Activated CD4-positive, alpha-beta memory T cell treated with anti-CD3 and anti-CD28 coated beads for 36 hours (primary cell): ENCODE measurements around the gene RGL4. TPM values are rescaled to one million over a fixed set of nuclear protein-coding genes. Genes with fewer than 3 reads are reported as not detected.
A peak's percentile ranks its signal among the peaks of the same experiment; 100 is the strongest.

ENCODE experiments used
- CTCF ChIA-PET: fragments of 350-600 bp; sonication (Branson Sonifier 250); formaldehyde crosslinking; loops from one replicate; lab custom pipeline; 2021; ENCODE audit warnings: antibody characterized with exemption, inconsistent platforms; lab: Charles Lee
- POLR2A ChIA-PET: fragments of 350-600 bp; sonication (Branson Sonifier 250); formaldehyde crosslinking; loops from one replicate; lab custom pipeline; 2021; ENCODE audit warnings: antibody characterized with exemption; lab: Charles Lee
- DNase-seq: peaks from one replicate; pipeline ENCODE4 v3.0.0-alpha.2; 2020
- H3K27ac Mint-ChIP-seq: one replicate; pipeline ENCODE4 v1.8.0; 2021; ENCODE audit warnings: mixed read lengths
- H3K27me3 Mint-ChIP-seq: one replicate; pipeline ENCODE4 v1.8.0; 2021; ENCODE audit warnings: mixed read lengths
- H3K36me3 Mint-ChIP-seq: one replicate; pipeline ENCODE4 v1.8.0; 2021; ENCODE audit warnings: mixed read lengths
- H3K4me1 Mint-ChIP-seq: one replicate; pipeline ENCODE4 v1.8.0; 2021; ENCODE audit warnings: low read depth, mixed read lengths
- H3K4me3 Mint-ChIP-seq: one replicate; pipeline ENCODE4 v1.8.0; 2021; ENCODE audit warnings: mild to moderate bottlenecking, mixed read lengths
- H3K9me3 Mint-ChIP-seq: one replicate; pipeline ENCODE4 v1.8.0; 2021; ENCODE audit warnings: mixed read lengths
- intact Hi-C: fragments of 100-400 bp; cut with micrococcal nuclease; formaldehyde crosslinking; loops from one replicate; pipeline ENCODE4 v1.15.1; 2023
- total RNA-seq, 2 experiments: library from RNA; stranded (reverse); gene quantifications; one replicate each; pipeline ENCODE4 v1.2.3, GENCODE V29; 2021

RGL4 gene
- total RNA-seq, 2 experiments from 2014 or later: 7.7 to 9.1 TPM

GRCh38 chr22:23695571-23696325 lies 4.9 kb downstream of the RGL4 start:
- ChIA-PET CTCF (interaction anchor here (1.1 to 2.3 kb wide), 3 partner anchors 19 to 154 kb away, joined by 3 to 8 read pairs (median 4); no protein-coding TSS in a partner anchor), POLR2A (interaction anchor here (0.6 to 2.5 kb wide), 4 partner anchors 9 to 72 kb away, joined by 3 to 15 read pairs (median 4); partner anchors contain the start of gene CHCHD10)
- intact Hi-C loops: loop anchor here (1.0 kb wide), 2 partner anchors 9 to 13 kb away; no protein-coding TSS in a partner anchor
- H3K27ac Mint-ChIP-seq: peak overlapping the region; percentile 96
- DNase-seq: no peak
- H3K4me1 Mint-ChIP-seq: peaks cover 44% of the 10 kb centered on the region
- H3K27me3 Mint-ChIP-seq: no peaks in the 10 kb centered on the region
- H3K36me3 Mint-ChIP-seq: peaks cover 35% of the 10 kb centered on the region
- H3K4me3 Mint-ChIP-seq: peak overlapping the region; percentile 85
- H3K9me3 Mint-ChIP-seq: peaks cover 4% of the 10 kb centered on the region

GRCh38 chr22:23696326-23696851 lies 5.6 kb downstream of the RGL4 start:
- Mint-ChIP-seq H3K9me3 (peaks cover 4% of the 10 kb centered on the region), H3K4me1 (peaks cover 51% of the 10 kb centered on the region), H3K27ac (peak overlapping the region; percentile 96), H3K4me3 (peak overlapping the region; percentile 85), H3K27me3 (no peaks in the 10 kb centered on the region), H3K36me3 (peaks cover 42% of the 10 kb centered on the region)
- CTCF ChIA-PET: interaction anchor here (0.9 to 2.3 kb wide), 4 partner anchors 19 to 198 kb away, joined by 3 to 8 read pairs (median 4); partner anchors contain the start of gene MIF
- POLR2A ChIA-PET: interaction anchor here (0.7 to 2.5 kb wide), 4 partner anchors 9 to 91 kb away, joined by 3 to 15 read pairs (median 4); no protein-coding TSS in a partner anchor
- DNase-seq: peak; percentile 90
- intact Hi-C loops: loop anchor here (1.0 kb wide), 2 partner anchors 8 to 12 kb away; no protein-coding TSS in a partner anchor

- peak overlapping the region; percentile 85 for H3K4me3 Mint-ChIP-seq
- ChIA-PET POLR2A (interaction anchor here (1.1 to 2.5 kb wide), 3 partner anchors 8 to 90 kb away, joined by 3 to 15 read pairs (median 5); no protein-coding TSS in a partner anchor), CTCF (interaction anchor here (0.9 to 2.3 kb wide), 3 partner anchors 20 to 197 kb away, joined by 3 to 8 read pairs (median 4); partner anchors contain the start of gene MIF)
- H3K27me3 Mint-ChIP-seq: no peaks in the 10 kb centered on the region
- H3K9me3 Mint-ChIP-seq: peaks cover 4% of the 10 kb centered on the region
- DNase-seq: no peak
- peak overlapping the region; percentile 96 for H3K27ac Mint-ChIP-seq
- intact Hi-C loops: no loop called here
- peaks cover 51% of the 10 kb centered on the region for H3K36me3 Mint-ChIP-seq
- peaks cover 56% of the 10 kb centered on the region for H3K4me1 Mint-ChIP-seq
These were observed 6.5 kb downstream of the RGL4 start for GRCh38 chr22:23697031-23697970.

GRCh38 chr22:23698094-23698493 lies 7.3 kb downstream of the RGL4 start:
- DNase-seq: no peak
- H3K9me3 Mint-ChIP-seq: peaks cover 4% of the 10 kb centered on the region
- peaks cover 51% of the 10 kb centered on the region for H3K36me3 Mint-ChIP-seq
- CTCF ChIA-PET: no interaction called here
- H3K4me3 Mint-ChIP-seq: no peak overlapping the region
- no peak overlapping the region for H3K27ac Mint-ChIP-seq
- no peaks in the 10 kb centered on the region for H3K27me3 Mint-ChIP-seq
- H3K4me1 Mint-ChIP-seq: peaks cover 60% of the 10 kb centered on the region
- intact Hi-C loops: no loop called here
- POLR2A ChIA-PET: interaction anchor here (2.5 kb wide), 1 partner anchor 19 kb away, joined by 15 read pairs; no protein-coding TSS in a partner anchor

GRCh38 chr22:23698673-23699235 lies 7.9 kb downstream of the RGL4 start:
- peaks cover 4% of the 10 kb centered on the region for H3K9me3 Mint-ChIP-seq
- no peak overlapping the region for H3K4me3 Mint-ChIP-seq
- DNase-seq: no peak
- H3K4me1 Mint-ChIP-seq: peaks cover 64% of the 10 kb centered on the region
- intact Hi-C loops: no loop called here
- ChIA-PET POLR2A (no interaction called here), CTCF (no interaction called here)
- H3K27ac Mint-ChIP-seq: no peak overlapping the region
- no peaks in the 10 kb centered on the region for H3K27me3 Mint-ChIP-seq
- H3K36me3 Mint-ChIP-seq: peaks cover 56% of the 10 kb centered on the region

- H3K4me3 Mint-ChIP-seq: no peak overlapping the region
- no peaks in the 10 kb centered on the region for H3K27me3 Mint-ChIP-seq
- intact Hi-C loops: loop anchor here (10.0 kb wide), 3 partner anchors 64 to 686 kb away; partner anchors contain the start of genes C22orf15 and CHCHD10
These were observed 9.9 kb downstream of the RGL4 start for GRCh38 chr22:23700706-23701105.

GRCh38 chr22:23704062-23704461 lies 13.2 kb downstream of the RGL4 start:
- Mint-ChIP-seq H3K27ac (no peak overlapping the region), H3K9me3 (peaks cover 4% of the 10 kb centered on the region), H3K4me3 (no peak overlapping the region), H3K36me3 (peaks cover 90% of the 10 kb centered on the region), H3K4me1 (peaks cover 75% of the 10 kb centered on the region), H3K27me3 (no peaks in the 10 kb centered on the region)
- ChIA-PET POLR2A (interaction anchor here (1.7 kb wide), 1 partner anchor 8 kb away, joined by 5 read pairs; no protein-coding TSS in a partner anchor), CTCF (no interaction called here)
- DNase-seq: no peak
- intact Hi-C loops: loop anchor here (1.0 to 10.0 kb wide), 4 partner anchors 8 to 689 kb away; partner anchors contain the start of genes C22orf15 and CHCHD10

More at GRCh38 chr22:23700706-23701105, 9.9 kb downstream of the RGL4 start:
- peaks cover 4% of the 10 kb centered on the region for H3K9me3 Mint-ChIP-seq
- H3K36me3 Mint-ChIP-seq: peaks cover 67% of the 10 kb centered on the region
- POLR2A ChIA-PET: no interaction called here
- no peak overlapping the region for H3K27ac Mint-ChIP-seq
- peaks cover 73% of the 10 kb centered on the region for H3K4me1 Mint-ChIP-seq
- DNase-seq: peak; percentile 33
- CTCF ChIA-PET: no interaction called here

GRCh38 chr22:23704829-23705228 lies 14.0 kb downstream of the RGL4 start:
- peaks cover 4% of the 10 kb centered on the region for H3K9me3 Mint-ChIP-seq
- ChIA-PET POLR2A (interaction anchor here (1.7 kb wide), 1 partner anchor 9 kb away, joined by 5 read pairs; no protein-coding TSS in a partner anchor), CTCF (no interaction called here)
- peaks cover 80% of the 10 kb centered on the region for H3K4me1 Mint-ChIP-seq
- H3K4me3 Mint-ChIP-seq: no peak overlapping the region
- no peaks in the 10 kb centered on the region for H3K27me3 Mint-ChIP-seq
- H3K36me3 Mint-ChIP-seq: peaks cover 92% of the 10 kb centered on the region
- peak overlapping the region; percentile 86 for H3K27ac Mint-ChIP-seq
- intact Hi-C loops: loop anchor here (1.0 to 10.0 kb wide), 4 partner anchors 9 to 690 kb away; partner anchors contain the start of genes C22orf15 and CHCHD10
- no peak for DNase-seq

GRCh38 chr22:23705358-23705757 lies 14.5 kb downstream of the RGL4 start:
- DNase-seq: peak; percentile 70
- Mint-ChIP-seq H3K4me1 (peaks cover 80% of the 10 kb centered on the region), H3K4me3 (no peak overlapping the region), H3K27ac (peak overlapping the region; percentile 86), H3K36me3 (peaks cover 92% of the 10 kb centered on the region), H3K9me3 (no peaks in the 10 kb centered on the region), H3K27me3 (no peaks in the 10 kb centered on the region)
- intact Hi-C loops: loop anchor here (10.0 kb wide), 3 partner anchors 59 to 691 kb away; partner anchors contain the start of genes C22orf15 and CHCHD10
- ChIA-PET CTCF (no interaction called here), POLR2A (interaction anchor here (1.3 to 1.7 kb wide), 2 partner anchors 9 to 12 kb away, joined by 4 to 5 read pairs; no protein-coding TSS in a partner anchor)

GRCh38 chr22:23708270-23708669 lies 17.5 kb downstream of the RGL4 start:
- no peak for DNase-seq
- H3K27ac Mint-ChIP-seq: peak overlapping the region; percentile 50
- peaks cover 82% of the 10 kb centered on the region for H3K36me3 Mint-ChIP-seq
- ChIA-PET CTCF (no interaction called here), POLR2A (no interaction called here)
- intact Hi-C loops: loop anchor here (1.0 to 10.0 kb wide), 5 partner anchors 8 to 693 kb away; partner anchors contain the start of genes C22orf15 and CHCHD10
- H3K4me1 Mint-ChIP-seq: peaks cover 59% of the 10 kb centered on the region
- no peak overlapping the region for H3K4me3 Mint-ChIP-seq
- H3K27me3 Mint-ChIP-seq: no peaks in the 10 kb centered on the region
- no peaks in the 10 kb centered on the region for H3K9me3 Mint-ChIP-seq
